ENCODE data around the gene WDFY4.
A peak's percentile ranks its signal among the peaks of the same experiment; 100 is the strongest.

The WDFY4 gene

GRCh38 chr10:48946332-48946731 is 261.7 kb downstream of the WDFY4 start:
- no peak for TF ChIP-seq CTCF (conservative IDR thresholded peaks at IDR 0.05; ENCODE audit: control insufficient read depth, insufficient read depth, low read depth, low read length)
- no peak for DNase-seq (ENCODE audit: low read depth)

GRCh38 chr10:48946891-48947500 is 262.3 kb downstream of the WDFY4 start:
- no peak for DNase-seq (ENCODE audit: low read depth)
- no peak for TF ChIP-seq CTCF (conservative IDR thresholded peaks at IDR 0.05; ENCODE audit: control insufficient read depth, insufficient read depth, low read depth, low read length)
- H3K4me3 ChIP-seq (ENCODE audit: control insufficient read depth, low read depth, low read length), result no peak overlapping the region

More at GRCh38 chr10:48946332-48946731, 261.7 kb downstream of the WDFY4 start:
- no peak overlapping the region for H3K4me3 ChIP-seq (ENCODE audit: control insufficient read depth, low read depth, low read length)

- H3K4me3 ChIP-seq (ENCODE audit: control insufficient read depth, low read depth, low read length), result no peak overlapping the region
- no peak for TF ChIP-seq CTCF (conservative IDR thresholded peaks at IDR 0.05; ENCODE audit: control insufficient read depth, insufficient read depth, low read depth, low read length)
- DNase-seq (ENCODE audit: low read depth), result peak; percentile 9
These were observed 263.2 kb downstream of the WDFY4 start for GRCh38 chr10:48947690-48948469.

- H3K4me3 ChIP-seq (ENCODE audit: control insufficient read depth, low read depth, low read length), result no peak overlapping the region
- no peak for DNase-seq (ENCODE audit: low read depth)
- no peak for TF ChIP-seq CTCF (conservative IDR thresholded peaks at IDR 0.05; ENCODE audit: control insufficient read depth, insufficient read depth, low read depth, low read length)
These were observed 263.9 kb downstream of the WDFY4 start for GRCh38 chr10:48948470-48949037.

GRCh38 chr10:48951707-48952106 is 267.0 kb downstream of the WDFY4 start:
- no peak for DNase-seq (ENCODE audit: low read depth)
- TF ChIP-seq CTCF (conservative IDR thresholded peaks at IDR 0.05; ENCODE audit: control insufficient read depth, insufficient read depth, low read depth, low read length), result no peak

GRCh38 chr10:48957361-48958151 is 272.9 kb downstream of the WDFY4 start:
- DNase-seq (ENCODE audit: low read depth), result no peak
- no peak for TF ChIP-seq CTCF (conservative IDR thresholded peaks at IDR 0.05; ENCODE audit: control insufficient read depth, insufficient read depth, low read depth, low read length)

More at GRCh38 chr10:48951707-48952106, 267.0 kb downstream of the WDFY4 start:
- no peak overlapping the region for H3K4me3 ChIP-seq (ENCODE audit: control insufficient read depth, low read depth, low read length)

More at GRCh38 chr10:48957361-48958151, 272.9 kb downstream of the WDFY4 start:
- H3K4me3 ChIP-seq (ENCODE audit: control insufficient read depth, low read depth, low read length), result no peak overlapping the region

All from fibroblast of mammary gland (primary cell).